Karpas-422 (cell line): ENCODE results near the gene TTLL10. TPM values are rescaled to one million over a fixed set of nuclear protein-coding genes. Genes with fewer than 3 reads are reported as not detected.
"Not testable (repeated sequence)": the region's sequence is repeated elsewhere in the genome, so short reads cannot be mapped to it uniquely, and the experiment has no call there.

Source experiments
- DNase-seq: peaks from one replicate; pipeline ENCODE4 v3.0.0-alpha.2; 2015
- H2AFZ ChIP-seq: fragments of 200-600 bp; sonication (generic); 2 replicates; pipeline ENCODE4 v1.6.1; 2014; ENCODE audit warnings: antibody characterized with exemption, low read length, mixed read lengths
- H3K27ac ChIP-seq: fragments of 200-600 bp; sonication (generic); 2 replicates; pipeline ENCODE4 v1.5.1; 2014; ENCODE audit warnings: mild to moderate bottlenecking, low read length, moderate library complexity
- H3K27me3 ChIP-seq: fragments of 200-600 bp; sonication (generic); 2 replicates; pipeline ENCODE4 v1.6.1; 2014; ENCODE audit warnings: low read length, mixed read lengths
- H3K36me3 ChIP-seq: fragments of 200-600 bp; sonication (generic); 2 replicates; pipeline ENCODE4 v1.6.1; 2014; ENCODE audit warnings: low read length, mixed read lengths; ENCODE audit not compliant: insufficient read depth
- H3K4me1 ChIP-seq: fragments of 200-600 bp; sonication (generic); 2 replicates; pipeline ENCODE4 v1.6.1; 2014; ENCODE audit warnings: mild to moderate bottlenecking, low read length, mixed read lengths
- H3K4me2 ChIP-seq: fragments of 200-600 bp; sonication (generic); 2 replicates; pipeline ENCODE4 v1.6.1; 2014; ENCODE audit warnings: low read length, low read depth, mild to moderate bottlenecking; ENCODE audit not compliant: poor library complexity, severe bottlenecking
- H3K4me3 ChIP-seq: fragments of 200-600 bp; sonication (generic); 2 replicates; pipeline ENCODE4 v1.5.1; 2014; ENCODE audit warnings: mild to moderate bottlenecking, antibody characterized with exemption, low read length, mixed read lengths
- H3K79me2 ChIP-seq: fragments of 200-600 bp; sonication (generic); 2 replicates; pipeline ENCODE4 v1.6.1; 2014; ENCODE audit warnings: mild to moderate bottlenecking, low read length, mixed read lengths
- H3K9ac ChIP-seq: fragments of 200-600 bp; sonication (generic); 2 replicates; pipeline ENCODE4 v1.6.0; 2014; ENCODE audit warnings: low read length
- H3K9me2 ChIP-seq: fragments of 200-600 bp; sonication (generic), shearing (Covaris generic); replicated peaks from 2 replicates; pipeline ENCODE4 v1.6.0; 2014; ENCODE audit warnings: mild to moderate bottlenecking, low read length, moderate library complexity; ENCODE audit not compliant: insufficient read depth
- H3K9me3 ChIP-seq: fragments of 300-700, 200-600 bp; sonication (generic); 2 replicates; pipeline ENCODE4 v1.6.1; 2014; ENCODE audit warnings: low read length, mixed read lengths
- H4K20me1 ChIP-seq: fragments of 200-600 bp; sonication (generic); 2 replicates; pipeline ENCODE4 v1.6.1; 2014; ENCODE audit warnings: mild to moderate bottlenecking, antibody characterized with exemption, low read length, low read depth; ENCODE audit not compliant: insufficient read depth
- total RNA-seq: library from RNA; depleted of rRNA; stranded (reverse); fragments of >200 nt; shearing (Covaris generic); gene quantifications from 2 replicates; pipeline ENCODE4 v1.2.3, GENCODE V29; 2014; ENCODE audit warnings: low replicate concordance

Gene TTLL10
- total RNA-seq, 1 experiment from 2014 or later, result not detected

GRCh38 chr1:1151306-1151705 lies 22.4 kb upstream of the TTLL10 start:
- Histone ChIP-seq H3K27ac (no peak overlapping the region), H3K4me2 (no peak overlapping the region), H3K9me3 (peaks cover 13% of the 10 kb centered on the region; the same call in 1 of the 2 replicates), H3K9ac (no peak overlapping the region), H4K20me1 (no peaks in the 10 kb centered on the region), H3K27me3 (no peaks in the 10 kb centered on the region), H3K79me2 (no peaks in the 10 kb centered on the region), H3K9me2 (no peaks in the 10 kb centered on the region), H3K4me3 (no peak overlapping the region), H3K4me1 (no peaks in the 10 kb centered on the region), H2AFZ (no peak overlapping the region), H3K36me3 (no peaks in the 10 kb centered on the region)
- no peak for DNase-seq

GRCh38 chr1:1152431-1152830 lies 21.2 kb upstream of the TTLL10 start:
- not testable (repeated sequence) for H4K20me1 ChIP-seq, H3K4me2 ChIP-seq, H3K9me2 ChIP-seq, H3K9ac ChIP-seq, H3K79me2 ChIP-seq, DNase-seq, H3K4me3 ChIP-seq, H3K4me1 ChIP-seq, H3K27me3 ChIP-seq, H3K27ac ChIP-seq, H3K36me3 ChIP-seq, H2AFZ ChIP-seq
- H3K9me3 ChIP-seq, result peaks cover 13% of the 10 kb centered on the region; the same call in 1 of the 2 replicates

- H3K4me1 ChIP-seq, H3K27ac ChIP-seq, H4K20me1 ChIP-seq, H3K27me3 ChIP-seq, H3K9ac ChIP-seq, H2AFZ ChIP-seq, DNase-seq, H3K4me3 ChIP-seq, H3K79me2 ChIP-seq, H3K9me2 ChIP-seq, H3K4me2 ChIP-seq, H3K36me3 ChIP-seq: not testable (repeated sequence)
- H3K9me3 ChIP-seq, result peaks cover 13% of the 10 kb centered on the region; the same call in 1 of the 2 replicates
Observed at GRCh38 chr1:1153215-1153614, 20.5 kb upstream of the TTLL10 start.

GRCh38 chr1:1153874-1154273 lies 19.8 kb upstream of the TTLL10 start:
- Histone ChIP-seq H3K4me3 (no peak overlapping the region), H3K27ac (no peak overlapping the region), H3K4me2 (no peak overlapping the region), H3K36me3 (no peaks in the 10 kb centered on the region), H4K20me1 (no peaks in the 10 kb centered on the region), H2AFZ (no peak overlapping the region), H3K9me2 (no peaks in the 10 kb centered on the region), H3K27me3 (no peaks in the 10 kb centered on the region), H3K4me1 (peaks cover 12% of the 10 kb centered on the region), H3K79me2 (no peaks in the 10 kb centered on the region), H3K9ac (no peak overlapping the region), H3K9me3 (peaks cover 13% of the 10 kb centered on the region; the same call in 1 of the 2 replicates)
- no peak for DNase-seq

- Histone ChIP-seq H4K20me1 (no peaks in the 10 kb centered on the region), H3K4me3 (no peak overlapping the region), H3K4me1 (peaks cover 12% of the 10 kb centered on the region), H3K4me2 (no peak overlapping the region), H3K79me2 (no peaks in the 10 kb centered on the region), H3K27ac (no peak overlapping the region), H2AFZ (no peak overlapping the region), H3K36me3 (no peaks in the 10 kb centered on the region), H3K27me3 (no peaks in the 10 kb centered on the region), H3K9ac (no peak overlapping the region), H3K9me3 (peaks cover 13% of the 10 kb centered on the region; the same call in 1 of the 2 replicates), H3K9me2 (no peaks in the 10 kb centered on the region)
- DNase-seq, result no peak
Observed at GRCh38 chr1:1155258-1155657, 18.4 kb upstream of the TTLL10 start.

- no peaks in the 10 kb centered on the region for H3K79me2 ChIP-seq
- no peak for DNase-seq
- H3K36me3 ChIP-seq, result no peaks in the 10 kb centered on the region
- no peak overlapping the region for H3K27ac ChIP-seq
- H3K4me1 ChIP-seq, result peaks cover 12% of the 10 kb centered on the region
- H4K20me1 ChIP-seq, result no peaks in the 10 kb centered on the region
- H3K4me3 ChIP-seq, result no peak overlapping the region
- H3K9me2 ChIP-seq, result no peaks in the 10 kb centered on the region
- no peak overlapping the region for H3K9ac ChIP-seq
- no peaks in the 10 kb centered on the region for H3K27me3 ChIP-seq
- H3K9me3 ChIP-seq, result peaks cover 13% of the 10 kb centered on the region; the same call in 1 of the 2 replicates
- H3K4me2 ChIP-seq, result no peak overlapping the region
- H2AFZ ChIP-seq, result no peak overlapping the region
Observed at GRCh38 chr1:1156140-1157032, 17.3 kb upstream of the TTLL10 start.

- no peak for DNase-seq
- no peaks in the 10 kb centered on the region for H3K9me2 ChIP-seq
- no peaks in the 10 kb centered on the region for H3K27me3 ChIP-seq
- H2AFZ ChIP-seq, result no peak overlapping the region
- no peaks in the 10 kb centered on the region for H3K36me3 ChIP-seq
- peaks cover 12% of the 10 kb centered on the region for H3K4me1 ChIP-seq
- no peak overlapping the region for H3K9ac ChIP-seq
- no peak overlapping the region for H3K4me2 ChIP-seq
- no peaks in the 10 kb centered on the region for H3K79me2 ChIP-seq
- H4K20me1 ChIP-seq, result no peaks in the 10 kb centered on the region
- H3K27ac ChIP-seq, result no peak overlapping the region
- no peak overlapping the region for H3K4me3 ChIP-seq
- H3K9me3 ChIP-seq, result peaks cover 12% of the 10 kb centered on the region; the same call in 1 of the 2 replicates
Observed at GRCh38 chr1:1157033-1157365, 16.7 kb upstream of the TTLL10 start.

- no peaks in the 10 kb centered on the region for H4K20me1 ChIP-seq
- no peaks in the 10 kb centered on the region for H3K36me3 ChIP-seq
- no peaks in the 10 kb centered on the region for H3K79me2 ChIP-seq
- H3K4me1 ChIP-seq, result peaks cover 12% of the 10 kb centered on the region
- H2AFZ ChIP-seq, result peak overlapping the region; percentile 89
- peak overlapping the region; percentile 83 for H3K9ac ChIP-seq
- H3K27me3 ChIP-seq, result no peaks in the 10 kb centered on the region
- peak overlapping the region; percentile 93 for H3K4me3 ChIP-seq
- peak; percentile 84 for DNase-seq
- H3K9me2 ChIP-seq, result no peaks in the 10 kb centered on the region
- no peak overlapping the region for H3K27ac ChIP-seq
- peak overlapping the region; percentile 90 for H3K4me2 ChIP-seq
- peaks cover 10% of the 10 kb centered on the region; the same call in 1 of the 2 replicates for H3K9me3 ChIP-seq
Observed at GRCh38 chr1:1157426-1157913, 16.2 kb upstream of the TTLL10 start.
